Neural progenitor cell (in vitro differentiated cells): Measurements from ENCODE around the gene SLMAP. TPM values are rescaled to one million over a fixed set of nuclear protein-coding genes. Genes with fewer than 3 reads are reported as not detected.

Source experiments
- DNase-seq: peaks from one replicate; pipeline ENCODE4 v3.0.0-alpha.2; 2016; ENCODE audit warnings: low spot score
- H2AFZ ChIP-seq: fragments of 200-600 bp; sonication (generic); replicated peaks from 2 replicates; pipeline ENCODE4 v1.6.1; 2016; ENCODE audit warnings: antibody characterized with exemption
- H3F3A ChIP-seq: fragments of 200-600 bp; sonication (generic); 2 replicates; pipeline ENCODE4 v1.6.1; 2016; ENCODE audit warnings: antibody characterized with exemption, low read depth
- H3K27ac ChIP-seq: fragments of 200-600 bp; sonication (generic); 2 replicates; pipeline ENCODE4 v1.5.1; 2016; ENCODE audit warnings: mild to moderate bottlenecking
- H3K27me3 ChIP-seq: fragments of 200-600 bp; sonication (generic); 2 replicates; pipeline ENCODE4 v1.6.1; 2016; ENCODE audit warnings: mild to moderate bottlenecking, moderate library complexity
- H3K36me3 ChIP-seq: fragments of 200-600 bp; sonication (generic); 2 replicates; pipeline ENCODE4 v1.5.1; 2016
- H3K4me1 ChIP-seq: fragments of 200-600 bp; sonication (generic); 2 replicates; pipeline ENCODE4 v1.6.1; 2016; ENCODE audit warnings: mixed run types
- H3K4me2 ChIP-seq: fragments of 200-600 bp; sonication (generic); 2 replicates; pipeline ENCODE4 v1.6.1; 2016
- H3K4me3 ChIP-seq: fragments of 200-600 bp; sonication (generic); 2 replicates; pipeline ENCODE4 v1.5.1; 2016
- H3K79me2 ChIP-seq: fragments of 200-600 bp; sonication (generic); 2 replicates; pipeline ENCODE4 v1.6.1; 2016; ENCODE audit warnings: low read depth
- H3K9ac ChIP-seq: fragments of 200-600 bp; sonication (generic); 2 replicates; pipeline ENCODE4 v1.6.1; 2016
- H3K9me3 ChIP-seq: fragments of 200-600 bp; sonication (generic); 2 replicates; pipeline ENCODE4 v1.5.1; 2016; ENCODE audit warnings: low read depth
- H4K20me1 ChIP-seq: fragments of 200-600 bp; sonication (generic); 2 replicates; pipeline ENCODE4 v1.6.1; 2016; ENCODE audit warnings: low read depth
- H3K27ac Mint-ChIP-seq: 3 replicates; pipeline ENCODE4 v1.8.0; 2021; ENCODE audit warnings: mixed read lengths
- H3K27me3 Mint-ChIP-seq: 2 replicates; pipeline ENCODE4 v1.8.0; 2022; ENCODE audit warnings: low read depth, mild to moderate bottlenecking, inconsistent platforms, moderate library complexity, mixed read lengths; ENCODE audit not compliant: insufficient read depth
- H3K36me3 Mint-ChIP-seq: 3 replicates; pipeline ENCODE4 v1.8.0; 2021; ENCODE audit warnings: mixed read lengths
- H3K4me1 Mint-ChIP-seq: 3 replicates; pipeline ENCODE4 v1.8.0; 2021; ENCODE audit warnings: mixed read lengths
- H3K4me3 Mint-ChIP-seq: 3 replicates; pipeline ENCODE4 v1.8.0; 2021; ENCODE audit warnings: mild to moderate bottlenecking, moderate library complexity, mixed read lengths
- H3K9me3 Mint-ChIP-seq: 3 replicates; pipeline ENCODE4 v1.8.0; 2020; ENCODE audit warnings: mixed read lengths
- CTCF ChIP-seq: fragments of 200-600 bp; sonication (generic); IDR thresholded peaks from 2 replicates; pipeline ENCODE4 v1.5.1; 2017; ENCODE audit warnings: antibody characterized with exemption, mild to moderate bottlenecking
- EZH2 ChIP-seq: fragments of 200-600 bp; sonication (generic); IDR thresholded peaks from 2 replicates; pipeline ENCODE4 v1.6.1; 2017; ENCODE audit warnings: antibody characterized with exemption, mild to moderate bottlenecking, moderate library complexity
- EZH2phosphoT487 ChIP-seq: fragments of 200-600 bp; sonication (generic); IDR thresholded peaks from 2 replicates; pipeline ENCODE4 v1.6.1; 2017; ENCODE audit warnings: antibody characterized with exemption
- total RNA-seq: library from RNA; depleted of rRNA; stranded (reverse); fragments of >200 nt; gene quantifications from 2 replicates; pipeline ENCODE4 v1.2.3, GENCODE V29; 2015; ENCODE audit warnings: low replicate concordance

Gene SLMAP
- total RNA-seq, 1 donor from 2014 or later: 59.4 TPM

GRCh38 chr3:57896031-57896430 is 139.9 kb downstream of the SLMAP start:
- no peaks in the 10 kb centered on the region for H3K27me3 ChIP-seq
- H3K9me3 Mint-ChIP-seq: no peaks in the 10 kb centered on the region
- H4K20me1 ChIP-seq: no peaks in the 10 kb centered on the region
- H3K4me1 ChIP-seq: no peaks in the 10 kb centered on the region
- no peak overlapping the region for H3K4me3 Mint-ChIP-seq
- no peaks in the 10 kb centered on the region for H3F3A ChIP-seq
- peaks cover 2% of the 10 kb centered on the region for H3K27me3 Mint-ChIP-seq
- H3K27ac Mint-ChIP-seq: no peak overlapping the region
- H3K36me3 Mint-ChIP-seq: peaks cover 2% of the 10 kb centered on the region
- no peaks in the 10 kb centered on the region for H3K4me1 Mint-ChIP-seq
- H3K9ac ChIP-seq: no peak overlapping the region
- no peak for TF ChIP-seq EZH2phosphoT487
- TF ChIP-seq CTCF: no peak
- no peak for TF ChIP-seq EZH2
- H3K4me3 ChIP-seq: no peak overlapping the region
- no peak overlapping the region for H3K27ac ChIP-seq
- no peak for DNase-seq
- no peak overlapping the region for H2AFZ ChIP-seq
- H3K36me3 ChIP-seq: peaks cover 4% of the 10 kb centered on the region
- no peaks in the 10 kb centered on the region for H3K9me3 ChIP-seq
- no peaks in the 10 kb centered on the region for H3K79me2 ChIP-seq
- no peak overlapping the region for H3K4me2 ChIP-seq

- Histone ChIP-seq H3K4me3 (no peak overlapping the region), H4K20me1 (no peaks in the 10 kb centered on the region), H3K27ac (no peak overlapping the region), H2AFZ (no peak overlapping the region), H3K4me2 (no peak overlapping the region), H3F3A (no peaks in the 10 kb centered on the region), H3K27me3 (no peaks in the 10 kb centered on the region), H3K9me3 (no peaks in the 10 kb centered on the region), H3K36me3 (peaks cover 4% of the 10 kb centered on the region), H3K79me2 (no peaks in the 10 kb centered on the region), H3K9ac (no peak overlapping the region), H3K4me1 (no peaks in the 10 kb centered on the region)
- DNase-seq: no peak
- TF ChIP-seq EZH2phosphoT487 (no peak), CTCF (no peak)
- Mint-ChIP-seq H3K4me1 (no peaks in the 10 kb centered on the region), H3K4me3 (no peak overlapping the region), H3K36me3 (peaks cover 6% of the 10 kb centered on the region), H3K9me3 (no peaks in the 10 kb centered on the region), H3K27ac (no peak overlapping the region), H3K27me3 (peaks cover under 1% of the 10 kb centered on the region)
Observed at GRCh38 chr3:57896691-57897090, 140.6 kb downstream of the SLMAP start.

- Mint-ChIP-seq H3K4me3 (no peak overlapping the region), H3K27ac (no peak overlapping the region), H3K27me3 (no peaks in the 10 kb centered on the region), H3K36me3 (peaks cover 6% of the 10 kb centered on the region), H3K9me3 (no peaks in the 10 kb centered on the region), H3K4me1 (no peaks in the 10 kb centered on the region)
- Histone ChIP-seq H3K9me3 (no peaks in the 10 kb centered on the region), H2AFZ (no peak overlapping the region), H3K4me3 (no peak overlapping the region), H3K27ac (no peak overlapping the region), H3K27me3 (no peaks in the 10 kb centered on the region), H4K20me1 (no peaks in the 10 kb centered on the region), H3K4me1 (no peaks in the 10 kb centered on the region), H3K4me2 (no peak overlapping the region), H3K36me3 (peaks cover 4% of the 10 kb centered on the region), H3F3A (no peaks in the 10 kb centered on the region), H3K79me2 (no peaks in the 10 kb centered on the region), H3K9ac (no peak overlapping the region)
- no peak for TF ChIP-seq EZH2
- TF ChIP-seq CTCF: no peak
- TF ChIP-seq EZH2phosphoT487: no peak
- no peak for DNase-seq
Observed at GRCh38 chr3:57900786-57901185, 144.7 kb downstream of the SLMAP start.
